ENCODE measurements around the gene RBM24.

DNA sequence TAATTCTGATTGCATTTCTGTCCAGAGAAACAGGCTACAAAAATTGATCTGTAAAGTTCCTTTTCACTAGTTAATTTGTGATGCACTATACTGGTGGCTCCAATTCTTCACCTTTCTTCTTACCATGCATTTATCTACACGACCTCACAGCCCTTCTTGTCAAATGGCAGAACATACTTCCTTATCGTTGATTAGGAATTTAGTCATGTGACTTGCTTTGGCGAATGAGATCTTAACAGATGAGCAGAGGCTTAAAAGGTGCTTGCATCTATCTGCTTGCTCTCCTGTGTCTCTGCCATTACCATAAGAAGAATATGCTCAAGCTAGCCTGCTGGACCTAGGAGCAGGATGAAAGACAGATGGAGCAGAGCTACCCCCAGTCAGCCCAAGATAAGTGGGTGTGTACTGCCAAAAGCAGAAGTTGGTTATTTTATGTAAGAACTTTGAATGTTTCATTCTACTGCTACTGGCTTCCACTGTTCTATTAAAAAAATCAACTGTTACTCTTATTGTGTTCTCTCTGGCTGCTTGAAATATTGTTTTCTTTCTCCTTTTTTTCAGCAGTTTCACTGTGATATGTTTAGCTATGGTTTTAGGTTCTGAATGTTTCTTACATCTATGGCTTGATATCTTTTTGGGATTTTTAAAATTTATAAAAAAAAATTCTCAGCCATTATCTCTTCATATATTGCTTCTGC is 40.2 kb upstream of the RBM24 start:
- TF ChIP-seq, protein P1, sequence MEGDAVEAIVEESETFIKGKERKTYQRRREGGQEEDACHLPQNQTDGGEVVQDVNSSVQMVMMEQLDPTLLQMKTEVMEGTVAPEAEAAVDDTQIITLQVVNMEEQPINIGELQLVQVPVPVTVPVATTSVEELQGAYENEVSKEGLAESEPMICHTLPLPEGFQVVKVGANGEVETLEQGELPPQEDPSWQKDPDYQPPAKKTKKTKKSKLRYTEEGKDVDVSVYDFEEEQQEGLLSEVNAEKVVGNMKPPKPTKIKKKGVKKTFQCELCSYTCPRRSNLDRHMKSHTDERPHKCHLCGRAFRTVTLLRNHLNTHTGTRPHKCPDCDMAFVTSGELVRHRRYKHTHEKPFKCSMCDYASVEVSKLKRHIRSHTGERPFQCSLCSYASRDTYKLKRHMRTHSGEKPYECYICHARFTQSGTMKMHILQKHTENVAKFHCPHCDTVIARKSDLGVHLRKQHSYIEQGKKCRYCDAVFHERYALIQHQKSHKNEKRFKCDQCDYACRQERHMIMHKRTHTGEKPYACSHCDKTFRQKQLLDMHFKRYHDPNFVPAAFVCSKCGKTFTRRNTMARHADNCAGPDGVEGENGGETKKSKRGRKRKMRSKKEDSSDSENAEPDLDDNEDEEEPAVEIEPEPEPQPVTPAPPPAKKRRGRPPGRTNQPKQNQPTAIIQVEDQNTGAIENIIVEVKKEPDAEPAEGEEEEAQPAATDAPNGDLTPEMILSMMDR (conservative IDR thresholded peaks at IDR 0.05 in 1 of 2, IDR thresholded peaks at IDR 0.05 in 1 of 2; ENCODE audit: extremely low read depth in 1 of 2, insufficient read depth in 1 of 2, low read depth in 1 of 2, low read length in 2 of 2), result no peak
- no peak for TF ChIP-seq EZH2 (IDR thresholded peaks at IDR 0.05; ENCODE audit: borderline replicate concordance, low read length)
